Left ventricle myocardium inferior (tissue), 1 donor: ENCODE results near the gene PTPN14. TPM values are rescaled to one million over a fixed set of nuclear protein-coding genes. Genes with fewer than 3 reads are reported as not detected.
"Not testable (repeated sequence)": the region's sequence is repeated elsewhere in the genome, so short reads cannot be mapped to it uniquely, and the experiment has no call there.

ENCODE experiments used
- DNase-seq: peaks from one replicate; pipeline ENCODE4 v3.0.0-alpha.2; 2020
- H3K27ac ChIP-seq: fragments of 200-600 bp; replicated peaks from 2 replicates; pipeline ENCODE4 v1.8.0; 2021
- H3K27me3 ChIP-seq: fragments of 200-600 bp; 2 replicates; pipeline ENCODE4 v1.8.0; 2021; ENCODE audit warnings: low read depth
- H3K36me3 ChIP-seq: fragments of 200-600 bp; 2 replicates; pipeline ENCODE4 v1.8.0; 2021
- H3K4me1 ChIP-seq: fragments of 200-600 bp; 2 replicates; pipeline ENCODE4 v1.8.0; 2021
- H3K4me3 ChIP-seq: fragments of 200-600 bp; 2 replicates; pipeline ENCODE4 v1.8.0; 2021; ENCODE audit warnings: mild to moderate bottlenecking, moderate library complexity
- H3K9me3 ChIP-seq: fragments of 200-600 bp; replicated peaks from 2 replicates; pipeline ENCODE4 v1.8.0; 2021
- intact Hi-C: fragments of 100-400 bp; cut with micrococcal nuclease; formaldehyde crosslinking; loops from one replicate; pipeline ENCODE4 v1.11.0; 2022
- total RNA-seq: library from RNA; stranded (reverse); fragmentation: NEBNext Ultra II Directional; extraction: Animal tissue kit (Norgen Biotek cat#: 25700); gene quantifications from one replicate; pipeline ENCODE4 v1.2.1, GENCODE V29; 2021
- TF ChIP-seq, protein P1 (sequence below): fragments of 200-600 bp; IDR thresholded peaks from 2 replicates; pipeline ENCODE4 v1.8.0; 2021; ENCODE audit warnings: antibody characterized with exemption, mild to moderate bottlenecking, borderline replicate concordance
- donor health status: DM: no; HTN: yes; CAD: no; lungs with severe emphysema.

The PTPN14 gene
- total RNA-seq, 1 donor from 2014 or later: 32.5 TPM

DNA sequence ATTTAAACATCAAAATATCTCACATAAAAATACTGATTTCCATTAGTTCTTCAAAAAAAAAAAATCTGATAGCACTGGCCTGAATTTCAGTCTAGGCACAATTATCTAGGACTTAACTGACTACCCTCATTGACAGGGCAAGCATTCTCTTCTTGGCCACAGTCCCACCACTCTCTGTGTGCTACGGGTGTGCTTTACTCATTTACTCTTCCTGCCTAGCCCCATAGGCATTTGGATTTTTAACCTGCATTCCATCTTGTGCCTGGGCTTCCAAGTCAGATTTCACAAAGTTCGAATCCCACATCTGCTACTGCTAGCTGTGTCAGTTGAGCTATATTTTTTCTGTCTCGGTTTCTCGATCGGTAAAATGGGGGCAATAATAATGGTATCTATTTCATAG is 38.0 kb downstream of the PTPN14 start:
- Histone ChIP-seq H3K9me3 (peaks cover 4% of the 10 kb centered on the region), H3K4me1 (peaks cover 36% of the 10 kb centered on the region), H3K4me3 (no peak overlapping the region), H3K27me3 (no peaks in the 10 kb centered on the region), H3K36me3 (peaks cover 3% of the 10 kb centered on the region), H3K27ac (no peak overlapping the region)
- intact Hi-C loops: no loop called here
- DNase-seq: no peak
- TF ChIP-seq, protein P1, sequence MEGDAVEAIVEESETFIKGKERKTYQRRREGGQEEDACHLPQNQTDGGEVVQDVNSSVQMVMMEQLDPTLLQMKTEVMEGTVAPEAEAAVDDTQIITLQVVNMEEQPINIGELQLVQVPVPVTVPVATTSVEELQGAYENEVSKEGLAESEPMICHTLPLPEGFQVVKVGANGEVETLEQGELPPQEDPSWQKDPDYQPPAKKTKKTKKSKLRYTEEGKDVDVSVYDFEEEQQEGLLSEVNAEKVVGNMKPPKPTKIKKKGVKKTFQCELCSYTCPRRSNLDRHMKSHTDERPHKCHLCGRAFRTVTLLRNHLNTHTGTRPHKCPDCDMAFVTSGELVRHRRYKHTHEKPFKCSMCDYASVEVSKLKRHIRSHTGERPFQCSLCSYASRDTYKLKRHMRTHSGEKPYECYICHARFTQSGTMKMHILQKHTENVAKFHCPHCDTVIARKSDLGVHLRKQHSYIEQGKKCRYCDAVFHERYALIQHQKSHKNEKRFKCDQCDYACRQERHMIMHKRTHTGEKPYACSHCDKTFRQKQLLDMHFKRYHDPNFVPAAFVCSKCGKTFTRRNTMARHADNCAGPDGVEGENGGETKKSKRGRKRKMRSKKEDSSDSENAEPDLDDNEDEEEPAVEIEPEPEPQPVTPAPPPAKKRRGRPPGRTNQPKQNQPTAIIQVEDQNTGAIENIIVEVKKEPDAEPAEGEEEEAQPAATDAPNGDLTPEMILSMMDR: no peak

DNA sequence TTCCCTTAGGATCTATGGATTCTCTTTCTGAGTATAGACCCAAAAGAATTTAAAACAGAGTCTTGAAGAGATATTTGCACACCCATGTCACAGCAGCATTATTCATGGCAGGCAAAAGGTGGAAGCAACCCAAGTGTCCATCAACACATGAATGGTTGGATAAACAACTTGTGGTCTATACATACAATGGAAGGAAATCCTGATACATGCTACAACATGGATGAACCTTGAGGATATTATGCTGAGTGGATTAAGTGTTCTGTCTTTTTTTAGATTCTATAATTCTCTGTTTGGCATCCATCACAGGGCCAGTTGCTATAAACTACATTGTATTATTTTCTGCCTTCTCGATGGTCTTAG is 39.8 kb downstream of the PTPN14 start:
- Histone ChIP-seq H3K36me3 (peaks cover 3% of the 10 kb centered on the region), H3K9me3 (peaks cover 4% of the 10 kb centered on the region), H3K4me3 (no peak overlapping the region), H3K4me1 (peaks cover 25% of the 10 kb centered on the region), H3K27me3 (no peaks in the 10 kb centered on the region), H3K27ac (no peak overlapping the region)
- DNase-seq: no peak
- intact Hi-C loops: no loop called here
- TF ChIP-seq, protein P1: no peak

DNA sequence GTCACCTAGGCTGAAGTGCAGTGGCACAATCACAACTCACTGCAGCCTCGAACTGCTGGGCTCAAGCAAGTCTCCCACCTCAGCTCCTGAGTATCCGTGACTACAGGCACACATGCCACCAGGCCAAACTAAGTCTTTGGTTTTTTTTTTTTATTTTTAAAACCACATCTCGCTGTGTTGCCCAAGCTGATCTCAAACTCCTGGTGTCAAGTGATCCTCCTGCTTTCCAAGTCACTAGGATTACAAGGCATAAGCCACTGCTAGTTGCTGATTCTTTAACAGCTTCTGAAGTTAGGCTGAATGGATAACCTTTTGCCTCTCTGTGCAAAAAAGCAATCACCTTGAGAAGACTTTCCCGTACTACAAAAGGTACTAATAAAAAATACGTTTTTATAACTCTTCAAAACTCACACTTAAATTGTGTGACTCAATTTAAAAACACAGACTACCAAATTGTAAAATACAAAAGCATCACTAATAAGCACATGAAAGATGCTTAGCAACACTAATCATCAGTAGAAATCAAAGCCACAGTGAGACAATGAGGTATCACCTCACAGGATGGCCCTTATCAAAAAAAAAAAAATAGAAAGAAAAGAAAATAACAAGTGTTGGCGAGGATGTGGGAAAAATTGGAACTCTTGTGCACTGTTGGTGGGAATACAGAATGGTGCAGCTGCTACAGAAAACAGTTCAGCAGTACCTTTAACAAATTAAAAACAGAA is 40.3 kb downstream of the PTPN14 start:
- no peak overlapping the region for H3K27ac ChIP-seq
- peaks cover 20% of the 10 kb centered on the region for H3K4me1 ChIP-seq
- no peak for DNase-seq

DNA sequence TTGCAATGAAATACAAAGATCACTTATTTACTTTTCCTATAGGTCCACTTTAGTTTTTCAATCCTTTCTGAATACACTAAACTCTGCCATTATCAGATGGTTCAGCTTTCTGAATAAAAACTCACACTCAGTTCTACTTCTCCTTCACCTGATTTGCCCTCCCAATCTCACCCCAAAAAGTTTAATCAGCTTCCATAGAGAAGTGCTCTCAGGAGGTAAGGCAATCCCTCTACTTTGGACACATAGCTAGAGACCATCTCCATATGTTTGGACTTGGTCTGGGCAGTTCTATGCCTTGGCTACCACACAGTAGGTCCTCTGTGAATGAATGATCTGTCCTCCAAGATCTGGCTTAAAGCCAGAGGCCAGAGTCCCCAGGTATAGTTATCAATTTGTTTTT is 40.9 kb downstream of the PTPN14 start:
- H3K4me1 ChIP-seq: peaks cover 14% of the 10 kb centered on the region
- TF ChIP-seq, protein P1: no peak
- no peaks in the 10 kb centered on the region for H3K27me3 ChIP-seq
- H3K36me3 ChIP-seq: peaks cover 3% of the 10 kb centered on the region
- H3K27ac ChIP-seq: no peak overlapping the region
- peaks cover 4% of the 10 kb centered on the region for H3K9me3 ChIP-seq
- no peak overlapping the region for H3K4me3 ChIP-seq
- intact Hi-C loops: no loop called here
- DNase-seq: no peak

More for the DNA sequence above, 40.3 kb downstream of the PTPN14 start:
- TF ChIP-seq, protein P1: no peak
- intact Hi-C loops: no loop called here
- no peaks in the 10 kb centered on the region for H3K27me3 ChIP-seq
- peaks cover 4% of the 10 kb centered on the region for H3K9me3 ChIP-seq
- no peak overlapping the region for H3K4me3 ChIP-seq
- peaks cover 3% of the 10 kb centered on the region for H3K36me3 ChIP-seq

DNA sequence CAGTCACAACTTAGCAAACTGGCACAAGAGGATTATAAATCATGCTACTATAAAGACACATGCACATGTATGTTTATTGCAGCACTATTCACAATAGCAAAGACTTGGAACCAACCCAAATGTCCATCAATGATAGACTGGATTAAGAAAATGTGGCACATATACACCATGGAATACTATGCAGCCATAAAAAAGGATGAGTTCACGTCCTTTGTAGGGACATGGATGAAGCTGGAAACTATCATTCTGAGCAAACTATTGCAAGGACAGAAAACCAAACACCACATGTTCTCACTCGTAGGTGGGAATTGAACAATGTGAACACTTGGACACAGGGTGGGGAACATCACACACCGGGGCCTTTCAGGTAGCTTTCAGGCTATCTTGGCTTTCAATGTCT is 41.8 kb downstream of the PTPN14 start:
- H3K9me3 ChIP-seq, DNase-seq, H3K27me3 ChIP-seq, intact Hi-C loops, H3K36me3 ChIP-seq, H3K4me3 ChIP-seq, H3K27ac ChIP-seq: not testable (repeated sequence)
- peaks cover 14% of the 10 kb centered on the region for H3K4me1 ChIP-seq

DNA sequence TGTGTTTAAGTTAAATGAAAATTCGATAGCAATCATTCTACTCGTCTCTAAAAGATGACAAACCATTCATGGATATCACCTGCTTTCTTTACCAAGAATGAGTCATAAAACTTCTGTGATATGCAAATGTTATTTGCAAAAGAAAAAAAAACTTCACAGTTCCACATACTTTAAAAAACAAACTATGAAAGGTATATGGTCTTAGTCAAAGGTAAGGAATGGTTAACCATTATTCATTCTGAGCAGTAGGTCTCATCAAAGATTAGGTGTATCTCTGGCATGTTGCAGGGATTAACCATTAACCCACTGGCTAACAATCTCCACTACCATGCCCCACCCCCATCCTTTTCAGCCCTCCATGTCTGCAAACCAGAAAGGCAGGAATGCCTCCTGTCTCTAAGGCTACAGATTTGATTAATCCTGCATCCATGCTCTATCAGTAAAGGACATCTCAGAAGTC is 44.4 kb downstream of the PTPN14 start:
- Histone ChIP-seq H3K36me3 (peaks cover 3% of the 10 kb centered on the region), H3K27ac (no peak overlapping the region), H3K4me3 (no peak overlapping the region), H3K4me1 (peaks cover 14% of the 10 kb centered on the region), H3K9me3 (peaks cover 4% of the 10 kb centered on the region), H3K27me3 (no peaks in the 10 kb centered on the region)
- intact Hi-C loops: no loop called here
- TF ChIP-seq, protein P1: no peak
- no peak for DNase-seq
